KMS-11 (cell line): Measurements from ENCODE around the gene BAIAP2L2.

ENCODE experiments used
- H2AFZ ChIP-seq: fragments of 200-600 bp; sonication (generic); 2 replicates; pipeline ENCODE4 v1.6.1; 2016; ENCODE audit warnings: antibody characterized with exemption, mixed run types, low read depth
- H3K27ac ChIP-seq: fragments of 200-600 bp; sonication (generic); 2 replicates; pipeline ENCODE4 v1.6.1; 2016; ENCODE audit warnings: mild to moderate bottlenecking, mixed run types
- H3K27me3 ChIP-seq: fragments of 200-600 bp; sonication (generic); 2 replicates; pipeline ENCODE4 v1.6.1; 2017; ENCODE audit warnings: mild to moderate bottlenecking, low read depth, mixed run types, moderate library complexity; ENCODE audit not compliant: insufficient read depth
- H3K36me3 ChIP-seq: fragments of 200-600 bp; sonication (generic); 2 replicates; pipeline ENCODE4 v1.6.1; 2017; ENCODE audit warnings: mild to moderate bottlenecking, mixed run types; ENCODE audit not compliant: insufficient read depth
- H3K4me1 ChIP-seq: fragments of 200-600 bp; sonication (generic); 2 replicates; pipeline ENCODE4 v1.6.1; 2016; ENCODE audit warnings: mild to moderate bottlenecking, low read depth, mixed run types; ENCODE audit not compliant: poor library complexity, severe bottlenecking
- H3K4me2 ChIP-seq: fragments of 200-600 bp; sonication (generic); 2 replicates; pipeline ENCODE4 v1.7.0; 2016; ENCODE audit warnings: mild to moderate bottlenecking, mixed run types
- H3K4me3 ChIP-seq: fragments of 200-600 bp; sonication (generic); IDR thresholded peaks from 2 replicates; pipeline ENCODE4 v1.6.1; 2017; ENCODE audit warnings: low read depth, low read length, mixed read lengths; ENCODE audit not compliant: insufficient read depth
- H3K79me2 ChIP-seq: fragments of 200-600 bp; sonication (generic); 2 replicates; pipeline ENCODE4 v1.6.1; 2016; ENCODE audit warnings: low read depth, mixed run types; ENCODE audit not compliant: insufficient read depth
- H3K9ac ChIP-seq: fragments of 200-600 bp; sonication (generic); 2 replicates; pipeline ENCODE4 v1.6.1; 2016; ENCODE audit warnings: mild to moderate bottlenecking, mixed run types
- H4K20me1 ChIP-seq: fragments of 200-600 bp; sonication (generic); 2 replicates; pipeline ENCODE4 v1.6.1; 2016; ENCODE audit warnings: mild to moderate bottlenecking, mixed run types; ENCODE audit not compliant: insufficient read depth
- TF ChIP-seq, protein P1 (sequence below): fragments of 200-600 bp; sonication (generic); conservative IDR thresholded peaks from 2 replicates; pipeline ENCODE4 v1.6.1; 2017; ENCODE audit warnings: low read depth, mild to moderate bottlenecking, antibody characterized with exemption, low read length, moderate library complexity, mixed read lengths

The BAIAP2L2 gene

DNA sequence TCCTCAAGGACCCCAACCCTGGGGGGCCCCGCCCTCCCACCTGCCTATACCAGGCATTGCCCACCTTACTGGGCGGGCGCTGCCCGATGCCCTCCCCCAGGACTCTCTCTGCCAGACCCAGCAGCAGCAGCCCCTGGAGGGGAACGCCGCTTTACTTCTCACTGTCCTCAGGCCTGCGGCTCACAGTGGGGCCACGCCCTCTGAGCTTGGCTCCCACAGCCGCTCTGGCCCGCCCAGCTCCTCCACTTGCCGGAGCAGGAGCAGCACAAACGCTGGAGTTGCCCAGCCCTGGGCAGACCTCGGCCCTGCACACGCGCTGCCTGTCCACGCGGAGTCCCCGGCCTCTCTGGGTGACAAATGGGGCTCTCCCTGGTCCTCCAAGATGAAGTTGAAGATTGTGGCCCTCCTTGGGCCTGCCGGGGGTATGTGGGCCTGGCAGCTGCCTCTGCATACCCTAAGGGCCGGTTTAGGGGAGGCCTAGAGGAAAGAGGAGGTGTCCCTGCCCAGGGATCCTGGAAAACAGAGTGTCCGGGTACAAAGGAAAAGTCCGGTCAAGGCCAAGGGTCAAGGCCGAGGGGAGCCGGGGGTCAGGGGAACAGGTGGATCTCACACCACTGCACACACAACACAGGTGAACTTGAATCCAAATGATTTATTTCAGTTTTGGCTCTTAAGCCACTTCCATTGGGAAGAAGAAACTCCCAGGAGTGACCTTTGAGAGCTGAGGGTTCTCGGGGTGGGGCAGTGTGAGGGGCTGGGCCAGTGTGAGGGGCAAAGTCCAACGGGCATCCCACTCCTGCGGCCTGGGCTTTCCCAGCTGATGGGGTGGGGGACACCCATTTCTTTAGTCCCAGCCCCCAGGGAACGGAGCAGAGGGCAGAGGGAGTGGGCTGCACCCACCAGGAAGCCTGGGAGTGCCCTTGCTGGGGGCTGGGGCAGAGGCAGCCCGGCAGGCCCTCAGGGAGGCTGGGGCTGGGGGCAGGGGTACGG is 674 bp upstream of the BAIAP2L2 start:
- Histone ChIP-seq H3K79me2 (no peaks in the 10 kb centered on the region), H3K4me3 (no peak overlapping the region), H3K4me1 (peaks cover 16% of the 10 kb centered on the region), H3K9ac (no peak overlapping the region), H4K20me1 (no peaks in the 10 kb centered on the region), H3K27me3 (no peaks in the 10 kb centered on the region), H3K36me3 (no peaks in the 10 kb centered on the region), H3K27ac (no peak overlapping the region), H3K4me2 (no peak overlapping the region), H2AFZ (no peak overlapping the region)
- TF ChIP-seq, protein P1, sequence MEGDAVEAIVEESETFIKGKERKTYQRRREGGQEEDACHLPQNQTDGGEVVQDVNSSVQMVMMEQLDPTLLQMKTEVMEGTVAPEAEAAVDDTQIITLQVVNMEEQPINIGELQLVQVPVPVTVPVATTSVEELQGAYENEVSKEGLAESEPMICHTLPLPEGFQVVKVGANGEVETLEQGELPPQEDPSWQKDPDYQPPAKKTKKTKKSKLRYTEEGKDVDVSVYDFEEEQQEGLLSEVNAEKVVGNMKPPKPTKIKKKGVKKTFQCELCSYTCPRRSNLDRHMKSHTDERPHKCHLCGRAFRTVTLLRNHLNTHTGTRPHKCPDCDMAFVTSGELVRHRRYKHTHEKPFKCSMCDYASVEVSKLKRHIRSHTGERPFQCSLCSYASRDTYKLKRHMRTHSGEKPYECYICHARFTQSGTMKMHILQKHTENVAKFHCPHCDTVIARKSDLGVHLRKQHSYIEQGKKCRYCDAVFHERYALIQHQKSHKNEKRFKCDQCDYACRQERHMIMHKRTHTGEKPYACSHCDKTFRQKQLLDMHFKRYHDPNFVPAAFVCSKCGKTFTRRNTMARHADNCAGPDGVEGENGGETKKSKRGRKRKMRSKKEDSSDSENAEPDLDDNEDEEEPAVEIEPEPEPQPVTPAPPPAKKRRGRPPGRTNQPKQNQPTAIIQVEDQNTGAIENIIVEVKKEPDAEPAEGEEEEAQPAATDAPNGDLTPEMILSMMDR = no peak

DNA sequence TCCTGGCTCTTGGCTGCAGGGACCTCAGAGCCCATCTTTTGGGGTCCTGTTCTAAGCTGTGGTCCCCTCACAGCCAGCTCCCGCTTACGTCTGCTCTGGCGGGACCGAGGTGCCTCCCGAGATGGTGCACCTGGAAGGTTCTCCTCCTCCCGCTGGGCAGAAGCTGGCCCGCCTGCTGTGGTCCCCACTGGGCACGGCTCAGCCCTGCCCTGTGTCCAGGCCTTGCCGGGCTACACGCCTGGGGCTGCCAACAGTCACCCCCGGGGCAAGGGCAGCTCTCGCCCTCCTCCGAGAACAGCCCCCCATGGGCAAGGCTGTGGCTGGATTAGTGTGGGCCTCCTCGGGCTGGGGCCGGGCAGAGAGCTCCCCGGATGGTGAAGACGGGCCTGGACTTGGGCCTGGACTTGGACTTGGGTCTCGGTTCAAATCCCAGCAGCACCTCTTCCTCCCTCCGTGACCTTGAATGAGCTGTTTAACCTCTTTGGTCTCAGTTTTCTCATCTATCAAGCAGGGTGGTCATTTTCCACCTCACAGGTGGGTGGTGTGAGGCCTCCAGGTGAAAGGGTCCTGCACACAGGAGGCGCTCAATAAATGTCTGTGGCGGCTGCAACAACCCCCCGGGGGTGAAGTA is 998 bp downstream of the BAIAP2L2 start:
- Histone ChIP-seq H3K9ac (no peak overlapping the region), H3K4me1 (peaks cover 24% of the 10 kb centered on the region), H3K27me3 (no peaks in the 10 kb centered on the region), H3K79me2 (no peaks in the 10 kb centered on the region), H3K4me3 (no peak overlapping the region), H3K4me2 (no peak overlapping the region), H2AFZ (no peak overlapping the region), H3K36me3 (no peaks in the 10 kb centered on the region), H4K20me1 (no peaks in the 10 kb centered on the region), H3K27ac (no peak overlapping the region)
- TF ChIP-seq, protein P1 = no peak

DNA sequence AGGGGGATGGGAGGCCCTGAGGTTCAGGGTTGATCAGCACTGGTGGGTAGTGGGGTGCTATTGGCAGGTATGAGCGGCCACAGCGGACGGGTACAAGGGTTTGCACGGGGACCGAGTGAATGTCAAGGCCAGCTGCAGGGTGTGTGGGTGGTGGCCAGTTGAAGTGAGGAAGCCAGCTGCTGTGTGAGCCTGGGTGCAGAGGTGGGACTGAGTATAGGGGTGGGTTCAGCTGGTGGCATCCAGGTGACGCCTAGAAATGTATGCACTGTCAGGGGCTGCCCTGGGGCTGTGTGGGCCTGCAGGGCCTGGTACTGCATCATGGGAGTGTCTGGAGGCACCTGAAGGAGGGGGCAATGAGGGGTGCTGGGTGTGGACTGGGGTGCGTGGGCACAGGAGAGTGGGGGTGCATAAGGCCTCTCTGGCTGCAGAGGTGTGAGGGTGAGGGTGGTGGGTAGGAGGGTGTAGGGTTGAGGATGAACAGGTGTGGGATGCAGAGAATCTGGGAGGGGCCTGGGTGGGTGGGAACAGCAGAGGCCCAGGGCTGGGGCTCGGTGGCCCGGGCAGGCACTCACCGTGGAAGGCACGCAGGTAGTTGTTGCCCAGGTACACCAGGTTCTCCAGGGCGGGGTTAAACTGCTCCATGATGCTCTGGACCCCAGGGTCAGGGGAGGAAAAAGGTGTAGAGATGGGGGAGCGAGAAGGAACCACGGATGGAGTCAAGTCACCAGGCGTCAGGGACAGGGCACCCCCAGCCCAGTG is 1.7 kb downstream of the BAIAP2L2 start:
- Histone ChIP-seq H3K9ac (no peak overlapping the region), H3K36me3 (no peaks in the 10 kb centered on the region), H3K4me1 (peaks cover 28% of the 10 kb centered on the region), H2AFZ (no peak overlapping the region), H4K20me1 (no peaks in the 10 kb centered on the region), H3K27ac (no peak overlapping the region), H3K4me3 (no peak overlapping the region), H3K4me2 (no peak overlapping the region), H3K27me3 (no peaks in the 10 kb centered on the region), H3K79me2 (no peaks in the 10 kb centered on the region)
- TF ChIP-seq, protein P1 = no peak

DNA sequence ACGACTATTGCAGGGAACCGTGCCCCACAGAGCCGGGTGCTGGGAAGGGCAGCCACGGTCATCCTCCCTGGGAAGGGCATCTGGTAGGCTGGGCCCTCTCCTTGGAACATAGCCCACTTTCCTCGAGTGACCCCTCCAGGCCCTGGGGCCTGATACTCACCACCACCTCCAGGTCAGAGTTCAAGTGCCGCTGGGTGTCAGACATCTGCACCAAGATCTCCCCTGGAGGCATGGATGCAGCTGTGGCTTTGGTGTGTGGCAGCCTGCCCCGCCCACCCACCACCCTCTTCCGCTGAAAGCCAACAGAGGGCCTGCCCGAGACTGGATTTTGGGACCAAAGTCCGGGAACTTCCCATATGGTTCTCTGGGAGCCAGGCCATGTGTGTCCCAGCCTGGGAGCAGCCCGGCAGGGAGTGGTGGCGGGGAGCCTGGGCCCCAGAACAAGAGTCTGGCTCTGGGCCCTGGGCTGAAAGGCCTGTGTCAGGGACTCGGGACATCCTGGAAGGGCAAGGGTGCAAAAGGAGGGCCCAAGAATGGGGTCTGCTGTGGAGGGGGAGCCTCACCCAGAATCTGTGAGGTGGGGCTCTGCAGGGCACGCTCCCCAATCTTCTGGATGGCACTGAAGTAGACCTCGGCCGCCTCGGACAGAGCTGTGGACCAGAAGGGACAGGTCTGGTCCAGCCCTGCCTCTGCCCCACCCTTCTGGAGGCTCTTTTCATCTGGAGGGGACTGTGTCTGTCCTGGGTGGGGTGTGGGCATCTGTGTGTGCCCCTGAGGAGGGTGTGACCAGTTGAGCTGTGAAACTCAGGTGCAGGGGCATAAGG is 2.6 kb downstream of the BAIAP2L2 start:
- Histone ChIP-seq H3K79me2 (no peaks in the 10 kb centered on the region), H4K20me1 (no peaks in the 10 kb centered on the region), H3K9ac (no peak overlapping the region), H3K27ac (no peak overlapping the region), H3K27me3 (no peaks in the 10 kb centered on the region), H2AFZ (no peak overlapping the region), H3K36me3 (no peaks in the 10 kb centered on the region), H3K4me2 (no peak overlapping the region), H3K4me3 (no peak overlapping the region), H3K4me1 (peaks cover 28% of the 10 kb centered on the region)
- TF ChIP-seq, protein P1 = no peak
